UCSD-AML1 (cell line): Measurements from ENCODE around the gene SH3PXD2A.

Experiments used
- DNase-seq: peaks from one replicate; lab custom pipeline; 2025; ENCODE audit not compliant: unreplicated experiment; lab: John Stamatoyannopoulos, UW

The SH3PXD2A gene

GRCh38 chr10:103692436-103692951, 162.9 kb downstream of the SH3PXD2A start:
- no peak for DNase-seq

- no peak for DNase-seq
Observed at GRCh38 chr10:103691723-103692435, 163.5 kb downstream of the SH3PXD2A start.

- no peak for DNase-seq
Observed at GRCh38 chr10:103691267-103691666, 164.1 kb downstream of the SH3PXD2A start.

DNA sequence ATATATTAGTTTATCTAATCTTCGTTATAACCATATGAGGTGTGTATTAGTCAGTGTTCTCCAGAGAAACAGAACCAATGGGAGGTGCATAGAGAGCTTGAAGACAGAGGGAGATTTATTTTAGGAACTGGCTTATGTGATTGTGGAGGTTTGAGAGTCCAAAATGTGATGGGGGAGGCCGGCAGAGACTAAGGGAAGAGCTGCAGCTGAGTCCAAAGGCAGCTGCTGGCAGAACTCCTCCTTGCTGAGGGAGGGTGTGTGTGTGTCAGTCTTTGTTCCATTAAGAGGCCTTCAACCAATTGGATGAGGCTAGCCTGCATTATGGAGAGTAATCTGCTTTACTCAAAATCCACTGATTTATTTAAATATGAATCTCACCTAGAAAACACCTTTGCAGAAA, 165.1 kb downstream of the SH3PXD2A start:
- no peak for DNase-seq

- DNase-seq: no peak
Observed at GRCh38 chr10:103688491-103688890, 166.9 kb downstream of the SH3PXD2A start.

- DNase-seq: no peak
Observed at GRCh38 chr10:103687718-103688117, 167.7 kb downstream of the SH3PXD2A start.

- DNase-seq: no peak
Observed at GRCh38 chr10:103687172-103687571, 168.2 kb downstream of the SH3PXD2A start.

- peak; percentile 73 for DNase-seq
Observed at GRCh38 chr10:103685880-103686669, 169.3 kb downstream of the SH3PXD2A start.

- no peak for DNase-seq
Observed at GRCh38 chr10:103683851-103684250, 171.5 kb downstream of the SH3PXD2A start.

DNA sequence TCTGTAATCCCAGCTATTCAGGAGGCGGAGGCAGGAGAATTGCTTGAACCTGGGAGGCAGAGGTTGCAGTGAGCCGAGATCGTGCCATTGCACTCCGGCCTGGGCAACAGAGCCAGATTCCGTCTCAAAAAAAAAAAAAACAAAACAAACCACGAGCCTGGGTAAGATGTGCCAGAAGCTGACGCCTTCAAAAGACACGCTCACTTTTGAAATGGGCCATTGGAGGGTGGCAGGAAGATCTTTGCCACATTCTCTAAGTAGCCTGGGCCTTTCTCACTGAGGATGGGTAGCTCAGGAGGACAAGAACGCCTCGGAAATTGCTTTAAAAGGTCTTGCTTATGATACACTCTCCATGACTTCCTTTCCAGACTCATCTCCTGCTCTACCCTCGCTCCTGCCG, 172.7 kb downstream of the SH3PXD2A start:
- DNase-seq: no peak

GRCh38 chr10:103681617-103682399, 173.6 kb downstream of the SH3PXD2A start:
- DNase-seq: no peak

GRCh38 chr10:103680869-103681236, 174.5 kb downstream of the SH3PXD2A start:
- no peak for DNase-seq

- no peak for DNase-seq
Observed at GRCh38 chr10:103679096-103679790, 176.1 kb downstream of the SH3PXD2A start.

DNA sequence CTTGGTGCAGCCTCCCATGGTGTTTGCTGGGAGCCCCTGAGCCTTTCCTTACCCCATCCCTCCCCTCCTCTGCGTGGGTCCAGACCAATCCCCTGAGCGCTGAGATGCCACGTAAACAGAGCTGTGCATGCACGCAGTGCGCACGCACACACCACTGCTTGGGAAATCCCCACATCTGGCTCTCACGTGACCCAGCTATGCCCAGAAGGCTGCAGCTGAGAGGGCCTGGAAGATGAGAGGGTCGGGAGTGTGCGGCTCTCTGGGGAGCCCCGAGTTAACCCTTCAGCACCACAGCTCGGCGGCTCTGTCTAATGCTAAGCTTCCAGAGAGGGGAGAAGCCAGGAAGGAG, 177.2 kb downstream of the SH3PXD2A start:
- DNase-seq: no peak

- no peak for DNase-seq
Observed at GRCh38 chr10:103677486-103678177, 177.7 kb downstream of the SH3PXD2A start.

GRCh38 chr10:103676851-103677417, 178.4 kb downstream of the SH3PXD2A start:
- DNase-seq: no peak

DNA sequence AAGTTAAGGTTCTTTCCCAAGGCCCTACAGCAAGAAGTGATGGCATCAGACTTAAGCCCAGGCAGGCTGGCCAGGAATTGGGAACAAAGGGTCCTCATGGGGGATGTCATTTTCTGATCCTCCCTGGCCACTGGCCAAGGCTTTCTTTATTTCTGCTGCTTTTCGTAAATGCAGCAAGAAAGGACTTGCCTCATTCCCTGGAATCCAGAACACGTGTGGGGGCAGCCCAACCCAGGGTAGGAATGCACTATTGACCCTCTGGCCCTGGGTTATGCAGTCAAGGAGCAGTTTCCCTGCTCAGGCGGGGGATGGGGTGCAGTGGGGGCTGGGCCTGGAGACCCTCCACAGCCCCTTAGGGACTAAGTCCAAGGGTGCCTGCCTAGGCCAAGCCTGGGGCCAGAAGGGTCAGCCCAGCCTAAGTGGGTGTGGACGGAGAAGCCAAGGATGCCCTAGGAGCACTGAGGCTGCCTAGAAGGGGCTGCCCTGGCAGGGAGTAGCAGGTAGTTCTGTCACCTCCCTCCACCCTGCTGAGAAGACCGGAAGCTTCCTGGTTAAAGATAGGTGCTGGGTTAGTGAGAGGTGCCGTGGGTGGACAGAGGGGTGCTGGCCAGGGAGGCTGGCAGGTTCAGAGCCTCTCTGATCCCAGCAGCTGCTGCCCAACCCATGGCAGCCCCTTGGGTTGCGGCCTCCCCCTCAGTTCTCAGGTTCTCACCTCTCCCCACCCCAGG, 179.2 kb downstream of the SH3PXD2A start:
- no peak for DNase-seq

DNA sequence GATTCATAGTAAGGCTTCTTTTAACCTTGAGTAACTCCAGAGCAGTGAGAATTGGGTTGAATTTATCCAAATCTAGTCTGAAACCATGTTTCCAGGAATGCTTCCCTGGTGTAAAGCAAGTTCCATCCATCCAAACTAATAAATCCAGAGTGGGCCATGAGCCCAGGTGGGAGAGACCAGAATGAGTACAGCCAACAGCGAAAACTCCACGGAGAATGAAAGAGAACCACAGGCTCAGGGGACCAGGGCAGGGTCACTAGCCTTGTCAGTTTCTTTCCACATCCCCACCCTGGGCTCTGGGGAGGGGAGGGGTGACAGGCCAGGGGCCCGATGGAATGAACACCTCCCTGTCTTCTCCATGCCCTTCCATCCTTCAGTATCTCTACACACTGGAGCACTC, 181.8 kb downstream of the SH3PXD2A start:
- no peak for DNase-seq

DNA sequence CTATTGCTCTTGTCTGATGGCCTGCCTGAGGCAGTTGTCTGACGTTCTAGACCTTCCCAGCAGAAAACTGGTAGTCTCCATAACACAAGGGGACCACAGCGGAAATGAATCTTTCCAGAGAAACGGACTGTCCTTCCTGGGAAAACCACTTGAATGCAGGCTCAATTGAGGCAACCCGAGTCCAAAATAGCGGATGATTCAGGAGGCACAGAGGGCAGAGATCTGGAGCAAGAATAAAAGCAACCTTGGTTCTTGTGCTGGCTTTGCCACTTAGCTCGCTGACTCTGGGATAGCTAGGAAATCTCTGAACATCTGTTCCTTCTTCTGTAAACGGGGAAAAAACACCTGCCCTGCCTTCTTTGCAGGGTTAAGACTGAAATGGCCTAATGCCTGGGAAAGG, 183.0 kb downstream of the SH3PXD2A start:
- DNase-seq: no peak
